ENCODE data around the gene FBLN1.
A peak's percentile ranks its signal among the peaks of the same experiment; 100 is the strongest.

The FBLN1 gene

GRCh38 chr22:45644714-45645113 is 142.0 kb downstream of the FBLN1 start:
- no peak for DNase-seq

GRCh38 chr22:45645150-45645525 is 142.5 kb downstream of the FBLN1 start:
- no peak for DNase-seq

DNA sequence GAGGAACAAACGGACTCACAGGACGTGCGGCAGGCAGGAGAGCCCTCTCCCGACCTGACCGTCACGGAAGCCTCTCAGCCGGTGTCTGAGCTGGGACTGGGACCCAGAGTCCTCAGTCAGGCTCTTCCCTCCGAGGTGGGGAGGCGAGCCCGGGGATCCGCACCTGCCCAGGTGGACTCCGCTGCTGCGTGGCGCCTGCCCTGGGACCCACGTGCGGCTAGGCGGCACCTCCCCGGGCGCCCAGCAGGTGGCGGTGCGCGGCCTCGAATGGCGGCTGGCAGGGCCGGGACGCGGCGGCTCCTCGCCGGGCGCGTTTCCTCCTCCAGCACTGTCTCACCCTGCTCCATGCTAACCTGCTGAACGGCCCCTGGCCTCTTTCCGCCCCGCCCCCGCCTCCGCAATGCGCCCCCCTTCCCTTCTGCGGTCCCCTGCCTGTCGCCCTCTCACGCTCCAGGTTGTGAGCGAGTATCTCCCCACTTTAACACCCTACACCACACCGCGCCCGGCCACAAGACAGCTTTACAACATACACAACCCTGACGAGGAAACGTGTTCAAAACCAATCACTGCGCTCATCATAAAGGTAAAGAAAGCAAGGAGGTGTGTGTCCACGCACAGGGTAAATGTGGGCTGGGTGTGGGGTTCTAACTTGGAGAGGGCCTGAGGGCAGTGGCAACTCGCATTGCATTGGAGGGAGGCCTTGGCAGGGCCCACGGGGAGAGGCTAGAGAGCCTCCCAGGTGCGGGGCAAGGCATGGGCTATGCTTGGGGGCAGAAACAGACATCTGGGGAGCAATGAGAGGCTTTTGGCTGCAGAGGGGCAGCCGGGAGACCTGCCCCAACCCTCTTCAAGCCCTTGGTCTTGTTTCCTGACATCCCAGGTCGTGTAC is 143.1 kb downstream of the FBLN1 start:
- DNase-seq: peak; percentile 40

DNA sequence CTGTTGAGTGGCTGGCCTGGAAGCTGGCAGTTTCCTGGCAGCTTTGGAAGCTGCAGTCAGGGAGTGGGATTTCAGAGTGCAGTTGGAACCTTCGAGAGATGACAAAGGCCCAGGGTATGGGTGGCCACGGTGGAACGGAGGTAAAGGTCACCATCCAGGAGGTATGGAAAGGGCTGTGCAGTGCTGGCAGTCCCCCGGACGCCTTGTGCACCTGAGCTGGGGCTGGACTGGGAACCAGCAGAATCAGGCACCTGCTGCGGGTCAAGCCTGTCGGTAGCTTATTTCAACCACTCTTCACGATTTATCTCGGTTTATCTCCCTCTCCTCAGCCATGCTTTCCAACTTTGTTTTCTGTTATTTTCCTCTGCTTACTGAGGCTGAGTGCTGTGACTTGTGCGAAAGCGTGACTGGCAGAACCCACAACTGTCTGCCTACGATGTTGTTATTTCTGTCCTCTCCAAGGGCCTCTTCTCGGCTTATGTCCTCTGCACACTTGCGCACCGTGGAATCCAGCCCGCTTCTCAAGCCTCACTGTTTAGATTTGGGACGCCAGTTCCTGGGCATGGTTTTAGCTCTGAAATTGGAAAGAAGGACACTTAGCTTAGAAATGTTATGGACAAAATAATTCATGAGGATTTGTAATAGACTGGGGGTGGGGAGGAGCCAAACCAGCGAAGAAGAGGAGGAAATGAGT is 145.0 kb downstream of the FBLN1 start:
- DNase-seq: no peak

GRCh38 chr22:45648301-45649117 is 145.8 kb downstream of the FBLN1 start:
- DNase-seq: no peak

DNA sequence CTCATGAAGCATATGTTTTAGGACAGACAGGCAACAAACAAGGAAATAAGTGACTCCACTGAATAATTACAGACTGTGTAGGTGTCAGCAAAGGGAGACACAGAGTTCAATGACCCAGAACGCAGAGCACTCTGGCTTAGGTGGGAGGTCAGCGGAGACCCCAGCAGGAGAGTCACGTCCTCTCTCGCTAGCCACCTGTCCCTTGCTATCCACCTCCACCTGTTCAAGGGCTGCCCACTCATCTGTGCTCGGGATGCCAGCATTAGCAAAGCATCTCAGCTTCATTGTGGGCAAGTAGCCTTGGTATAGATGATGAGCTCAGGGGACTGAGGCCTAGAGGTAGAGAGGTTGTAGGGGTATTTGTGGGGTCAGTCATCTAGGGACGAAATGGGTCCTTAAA is 147.1 kb downstream of the FBLN1 start:
- DNase-seq: no peak

- DNase-seq: no peak
These were observed 148.0 kb downstream of the FBLN1 start for GRCh38 chr22:45650721-45651120.

All from NCI-H510A (cell line).